Hepatocyte (in vitro differentiated cells): ENCODE data around the gene MMP28. TPM values are rescaled to one million over a fixed set of nuclear protein-coding genes. Genes with fewer than 3 reads are reported as not detected.

Source experiments
- DNase-seq: peaks from one replicate; pipeline ENCODE4 v3.0.0-alpha.2; 2016; ENCODE audit warnings: low spot score
- H2AFZ ChIP-seq: fragments of 200-600 bp; sonication (generic); 2 replicates; pipeline ENCODE4 v1.6.0; 2016; ENCODE audit warnings: antibody characterized with exemption, mild to moderate bottlenecking
- H3K27ac ChIP-seq: fragments of 200-600 bp; sonication (generic); 2 replicates; pipeline ENCODE4 v1.5.1; 2016; ENCODE audit warnings: mild to moderate bottlenecking
- H3K27me3 ChIP-seq: fragments of 200-600 bp; sonication (generic); 2 replicates; pipeline ENCODE4 v1.6.1; 2016
- H3K36me3 ChIP-seq: fragments of 200-600 bp; sonication (generic); replicated peaks from 2 replicates; pipeline ENCODE4 v1.5.1; 2016; ENCODE audit warnings: low read depth; ENCODE audit not compliant: insufficient read depth
- H3K4me1 ChIP-seq: fragments of 200-600 bp; sonication (generic); 2 replicates; pipeline ENCODE4 v1.5.1; 2016; ENCODE audit warnings: mild to moderate bottlenecking, moderate library complexity; ENCODE audit not compliant: insufficient read depth
- H3K4me2 ChIP-seq: fragments of 200-600 bp; sonication (generic); 2 replicates; pipeline ENCODE4 v1.6.0; 2016
- H3K4me3 ChIP-seq: fragments of 200-600 bp; sonication (generic); 2 replicates; pipeline ENCODE4 v1.5.1; 2016; ENCODE audit warnings: mild to moderate bottlenecking
- H3K79me2 ChIP-seq: fragments of 200-600 bp; sonication (generic); 2 replicates; pipeline ENCODE4 v1.6.0; 2017; ENCODE audit warnings: mild to moderate bottlenecking
- H3K9me2 ChIP-seq: fragments of 200-600 bp; sonication (generic); replicated peaks from 2 replicates; pipeline ENCODE4 v1.6.0; 2017; ENCODE audit warnings: mild to moderate bottlenecking; ENCODE audit not compliant: insufficient read depth
- H3K9me3 ChIP-seq: fragments of 200-600 bp; sonication (generic); 2 replicates; pipeline ENCODE4 v1.5.1; 2016; ENCODE audit warnings: low read depth, mild to moderate bottlenecking
- H4K20me1 ChIP-seq: fragments of 200-600 bp; sonication (generic); 2 replicates; pipeline ENCODE4 v1.6.0; 2016; ENCODE audit warnings: mild to moderate bottlenecking; ENCODE audit not compliant: insufficient read depth, poor library complexity, severe bottlenecking
- CTCF ChIP-seq: fragments of 200-600 bp; sonication (generic); IDR thresholded peaks from 2 replicates; pipeline ENCODE4 v1.5.1; 2016; ENCODE audit warnings: antibody characterized with exemption, mild to moderate bottlenecking; ENCODE audit not compliant: poor library complexity
- EZH2 ChIP-seq: fragments of 200-600 bp; sonication (generic); IDR thresholded peaks from 2 replicates; pipeline ENCODE4 v1.6.1; 2016; ENCODE audit warnings: antibody characterized with exemption, mild to moderate bottlenecking, borderline replicate concordance
- EZH2phosphoT487 ChIP-seq: fragments of 200-600 bp; sonication (generic); IDR thresholded peaks from one replicate; pipeline ENCODE4 v1.6.1; 2018; ENCODE audit warnings: antibody characterized with exemption, mild to moderate bottlenecking, low read depth, moderate library complexity; ENCODE audit not compliant: unreplicated experiment, severe bottlenecking
- WGBS: methylation state at CpG from one replicate; pipeline ENCODE4 v1.1.6; 2016; ENCODE audit warnings: low lambda C conversion rate; ENCODE audit errors: missing lambda C conversion rate; 5-methylcytosine and 5-hydroxymethylcytosine counted together
- polyA plus RNA-seq: library from polyadenylated mRNA; unstranded; fragments of >200 nt; fragmentation: Nextera tagmentation; extraction: Ambion mirVana; gene quantifications from 2 replicates; pipeline ENCODE4 v1.2.1, GENCODE V29; 2016
- total RNA-seq: library from RNA; depleted of rRNA; stranded (reverse); fragments of >200 nt; gene quantifications from 2 replicates; pipeline ENCODE4 v1.2.3, GENCODE V29; 2014

MMP28 gene
- total and polyA plus RNA-seq, 2 experiments from 2014 or later: 12.0 to 18.0 TPM

GRCh38 chr17:35786941-35787432 lies 8.5 kb downstream of the MMP28 start:
- H3K79me2 ChIP-seq: no peaks in the 10 kb centered on the region
- peak overlapping the region; percentile 41 for H3K27ac ChIP-seq
- H3K36me3 ChIP-seq: no peaks in the 10 kb centered on the region
- whole genome bisulfite sequencing: 7% methylated on average over 3 of the region's 3 CpGs
- peak; percentile 28 for DNase-seq
- peaks cover 43% of the 10 kb centered on the region for H3K4me1 ChIP-seq
- no peaks in the 10 kb centered on the region for H4K20me1 ChIP-seq
- H3K4me2 ChIP-seq: peak overlapping the region; percentile 30
- TF ChIP-seq CTCF (no peak), EZH2phosphoT487 (no peak)
- H3K9me2 ChIP-seq: no peaks in the 10 kb centered on the region
- H3K4me3 ChIP-seq: no peak overlapping the region
- H2AFZ ChIP-seq: no peak overlapping the region
- H3K27me3 ChIP-seq: no peaks in the 10 kb centered on the region
- H3K9me3 ChIP-seq: no peaks in the 10 kb centered on the region

GRCh38 chr17:35784895-35785294 lies 10.5 kb downstream of the MMP28 start:
- no peak overlapping the region for H3K27ac ChIP-seq

DNA sequence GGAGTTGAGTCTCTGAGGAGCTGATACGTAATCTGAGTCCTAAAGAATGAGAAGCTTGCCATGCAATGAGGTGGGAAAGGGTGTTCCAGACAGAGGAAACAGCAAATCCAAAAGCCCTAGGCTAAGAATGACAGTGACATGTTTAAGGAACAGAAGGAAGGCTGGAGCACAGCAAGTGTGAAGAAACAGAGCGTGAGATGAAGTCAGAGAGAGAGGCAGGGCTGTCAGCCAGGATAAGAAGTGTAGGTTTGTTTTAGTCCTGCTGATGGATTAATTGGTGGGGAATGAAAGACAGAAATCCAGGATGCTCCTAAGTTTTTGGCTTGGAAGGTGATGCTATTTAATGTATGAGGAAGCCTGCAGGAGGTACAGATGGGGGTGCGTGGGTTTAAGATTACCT lies 14.5 kb downstream of the MMP28 start:
- no peak for TF ChIP-seq EZH2phosphoT487
- TF ChIP-seq EZH2: no peak
- no peak for TF ChIP-seq CTCF
- Histone ChIP-seq H3K27ac (no peak overlapping the region), H3K9me2 (no peaks in the 10 kb centered on the region), H3K4me1 (peaks cover 24% of the 10 kb centered on the region), H3K4me2 (no peak overlapping the region), H3K79me2 (no peaks in the 10 kb centered on the region), H4K20me1 (no peaks in the 10 kb centered on the region), H3K36me3 (no peaks in the 10 kb centered on the region), H3K27me3 (no peaks in the 10 kb centered on the region), H3K4me3 (no peak overlapping the region), H3K9me3 (no peaks in the 10 kb centered on the region), H2AFZ (no peak overlapping the region)
- no peak for DNase-seq
- 55% methylated on average over 3 of the region's 3 CpGs for WGBS

More at GRCh38 chr17:35784895-35785294, 10.5 kb downstream of the MMP28 start:
- 96% methylated on average over 2 of the region's 2 CpGs for WGBS
- Histone ChIP-seq H3K9me3 (no peaks in the 10 kb centered on the region), H3K9me2 (no peaks in the 10 kb centered on the region), H3K4me1 (peaks cover 43% of the 10 kb centered on the region), H3K4me2 (no peak overlapping the region), H2AFZ (no peak overlapping the region), H4K20me1 (no peaks in the 10 kb centered on the region), H3K79me2 (no peaks in the 10 kb centered on the region), H3K36me3 (no peaks in the 10 kb centered on the region), H3K27me3 (no peaks in the 10 kb centered on the region), H3K4me3 (no peak overlapping the region)
- no peak for DNase-seq
- no peak for TF ChIP-seq EZH2phosphoT487
- TF ChIP-seq EZH2: no peak
- no peak for TF ChIP-seq CTCF
